GM23338 (cell line): ENCODE results near the gene PCSK5. TPM values are rescaled to one million over a fixed set of nuclear protein-coding genes. Genes with fewer than 3 reads are reported as not detected.

ENCODE experiments used
- ATAC-seq: fragments of 200-7000 bp; cut with Tn5 transposase; 3 replicates; pipeline ENCODE4 v1.9.1; 2020
- DNase-seq: peaks from one replicate; pipeline ENCODE4 v3.0.0-alpha.2; 2015; ENCODE audit warnings: low spot score
- H2AFZ ChIP-seq: fragments of 200-600 bp; sonication (generic); 2 replicates; pipeline ENCODE4 v1.8.0; 2016; ENCODE audit warnings: antibody characterized with exemption, mild to moderate bottlenecking, moderate library complexity
- H3F3A ChIP-seq: fragments of 200-600 bp; sonication (generic); replicated peaks from 2 replicates; pipeline ENCODE4 v1.8.0; 2017; ENCODE audit warnings: antibody characterized with exemption, mixed run types, low read depth
- H3K27ac ChIP-seq: fragments of 200-600 bp; sonication (generic); 2 replicates; pipeline ENCODE4 v1.6.1; 2016; ENCODE audit warnings: low read depth
- H3K27me3 ChIP-seq: fragments of 200-600 bp; sonication (generic); 2 replicates; pipeline ENCODE4 v1.8.0; 2016; ENCODE audit warnings: mild to moderate bottlenecking, mixed run types, moderate library complexity; ENCODE audit not compliant: insufficient read depth
- H3K36me3 ChIP-seq: fragments of 200-600 bp; sonication (generic); 2 replicates; pipeline ENCODE4 v1.8.0; 2016; ENCODE audit warnings: mild to moderate bottlenecking; ENCODE audit not compliant: insufficient read depth
- H3K4me1 ChIP-seq: fragments of 200-600 bp; sonication (generic); 2 replicates; pipeline ENCODE4 v1.8.0; 2016; ENCODE audit warnings: mild to moderate bottlenecking, moderate library complexity; ENCODE audit not compliant: insufficient read depth
- H3K4me2 ChIP-seq: fragments of 200-600 bp; sonication (generic); 2 replicates; pipeline ENCODE4 v1.7.1; 2017; ENCODE audit warnings: mixed run types
- H3K4me3 ChIP-seq: fragments of 200-600 bp; sonication (generic); 2 replicates; pipeline ENCODE4 v1.6.1; 2016; ENCODE audit warnings: mixed run types
- H3K79me2 ChIP-seq: fragments of 200-600 bp; sonication (generic); replicated peaks from 2 replicates; pipeline ENCODE4 v1.8.0; 2017; ENCODE audit warnings: mild to moderate bottlenecking; ENCODE audit not compliant: insufficient read depth
- H3K9me2 ChIP-seq: fragments of 200-600 bp; sonication (generic); 2 replicates; pipeline ENCODE4 v1.8.0; 2017; ENCODE audit not compliant: insufficient read depth
- H4K20me1 ChIP-seq: fragments of 200-600 bp; sonication (generic); replicated peaks from 2 replicates; pipeline ENCODE4 v1.8.0; 2017; ENCODE audit warnings: mild to moderate bottlenecking; ENCODE audit not compliant: insufficient read depth
- H3K27ac Mint-ChIP-seq: 2 replicates; pipeline ENCODE4 v1.8.0; 2020; ENCODE audit warnings: inconsistent platforms, mild to moderate bottlenecking, moderate library complexity, mixed read lengths
- H3K27me3 Mint-ChIP-seq: 3 replicates; pipeline ENCODE4 v1.8.0; 2022; ENCODE audit warnings: low read depth, mild to moderate bottlenecking, moderate library complexity, mixed read lengths, inconsistent platforms; ENCODE audit not compliant: insufficient read depth, poor library complexity
- H3K36me3 Mint-ChIP-seq: 3 replicates; pipeline ENCODE4 v1.8.0; 2021; ENCODE audit warnings: low read depth, mild to moderate bottlenecking, inconsistent platforms, moderate library complexity, mixed read lengths
- H3K4me1 Mint-ChIP-seq: 3 replicates; pipeline ENCODE4 v1.8.0; 2020; ENCODE audit warnings: mild to moderate bottlenecking, inconsistent platforms, mixed read lengths
- H3K4me3 Mint-ChIP-seq: 3 replicates; pipeline ENCODE4 v1.8.0; 2021; ENCODE audit warnings: moderate library complexity, mild to moderate bottlenecking, inconsistent platforms, mixed read lengths
- H3K9me3 Mint-ChIP-seq: 3 replicates; pipeline ENCODE4 v1.8.0; 2020; ENCODE audit warnings: moderate library complexity, mild to moderate bottlenecking, inconsistent platforms, mixed read lengths
- CREB1 ChIP-seq: fragments of 250-450 bp; sonication (Bioruptor Pico); IDR thresholded peaks from 2 replicates; pipeline ENCODE4 v1.5.0; 2020; ENCODE audit warnings: low read depth, mild to moderate bottlenecking, moderate library complexity
- EZH2 ChIP-seq: fragments of 200-600 bp; sonication (generic); IDR thresholded peaks from one replicate; pipeline ENCODE4 v1.8.0; 2017; ENCODE audit warnings: antibody characterized with exemption, mild to moderate bottlenecking, low read depth; ENCODE audit not compliant: unreplicated experiment
- JUNB ChIP-seq: IDR thresholded peaks from one replicate; pipeline ENCODE4 v1.6.1; 2016; ENCODE audit warnings: antibody characterized with exemption; ENCODE audit not compliant: unreplicated experiment
- NANOG ChIP-seq: IDR thresholded peaks from 2 replicates; pipeline ENCODE4 v1.6.1; 2016; ENCODE audit warnings: antibody characterized with exemption, borderline replicate concordance
- STAT1 ChIP-seq: IDR thresholded peaks from one replicate; pipeline ENCODE4 v1.6.1; 2016; ENCODE audit warnings: antibody characterized with exemption; ENCODE audit not compliant: unreplicated experiment
- ZNF331 ChIP-seq: fragments of 250-450 bp; sonication (Bioruptor Pico); IDR thresholded peaks from 2 replicates; pipeline ENCODE4 v1.5.0; 2020; ENCODE audit warnings: low read depth, mild to moderate bottlenecking, moderate library complexity
- polyA plus RNA-seq: library from polyadenylated mRNA; unstranded; fragments of >200 nt; fragmentation: Nextera tagmentation; extraction: Ambion mirVana; gene quantifications from 2 replicates; pipeline ENCODE4 v1.2.1, GENCODE V29; 2016
- total RNA-seq: library from RNA; depleted of rRNA; stranded (reverse); fragments of >200 nt; shearing (Covaris generic); gene quantifications from 2 replicates; pipeline ENCODE4 v1.2.3, GENCODE V29; 2014
- TF ChIP-seq, protein P1 (sequence below): IDR thresholded peaks from 2 replicates; pipeline ENCODE4 v1.6.1; 2016; ENCODE audit warnings: antibody characterized with exemption
- TF ChIP-seq, protein P2 (sequence below): fragments of 250-450 bp; sonication (Bioruptor Pico); IDR thresholded peaks from 2 replicates; pipeline ENCODE4 v1.5.0; 2020; ENCODE audit warnings: mild to moderate bottlenecking, moderate library complexity

The PCSK5 gene
- total and polyA plus RNA-seq, 2 experiments from 2014 or later, result 12.3 to 34.8 TPM

DNA sequence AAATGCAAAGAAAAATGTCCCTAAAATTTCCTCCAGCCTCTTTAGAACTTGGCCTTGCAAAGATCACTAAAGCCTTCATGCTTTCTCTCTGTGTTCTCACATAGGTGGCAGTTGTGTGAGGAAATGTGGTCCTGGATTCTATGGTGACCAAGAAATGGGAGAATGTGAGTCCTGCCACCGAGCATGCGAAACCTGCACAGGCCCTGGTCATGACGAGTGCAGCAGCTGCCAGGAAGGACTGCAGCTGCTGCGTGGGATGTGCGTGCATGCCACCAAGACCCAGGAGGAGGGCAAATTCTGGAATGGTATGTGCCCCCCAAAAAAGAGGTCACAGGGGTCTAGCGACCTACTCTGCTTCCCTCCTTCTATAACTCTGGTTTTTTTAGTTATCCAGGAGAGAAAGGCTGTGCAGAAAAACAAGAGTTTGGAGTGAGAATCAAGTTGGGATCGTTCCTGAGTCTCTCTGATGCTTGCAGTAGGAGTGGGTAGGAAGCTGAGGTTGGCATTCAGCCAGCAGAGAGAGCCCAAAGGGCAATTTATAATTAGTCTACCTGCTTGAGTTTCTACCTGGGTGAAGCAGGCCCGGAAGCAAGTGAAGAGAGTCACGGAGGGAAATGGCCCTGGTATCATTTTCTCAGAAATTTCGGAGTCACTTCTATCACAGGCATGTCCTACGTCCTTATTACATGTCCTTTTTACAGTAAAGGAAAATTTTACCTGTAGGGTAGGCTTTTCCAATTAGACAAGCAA is 406.3 kb downstream of the PCSK5 start:
- Histone ChIP-seq H3K36me3 (no peaks in the 10 kb centered on the region), H3K27me3 (no peaks in the 10 kb centered on the region), H3K9me2 (0 out of 2 replicates have a peak, but pooled peaks cover 3% of the 10 kb centered on the region), H3K4me1 (no peaks in the 10 kb centered on the region; the same call in 1 of the 2 replicates), H3K27ac (no peak overlapping the region), H4K20me1 (no peaks in the 10 kb centered on the region), H3K79me2 (no peaks in the 10 kb centered on the region), H2AFZ (peak overlapping the region; percentile 12; the same call in 1 of the 2 replicates), H3F3A (no peaks in the 10 kb centered on the region), H3K4me3 (no peak overlapping the region), H3K4me2 (no peak overlapping the region)
- TF ChIP-seq NANOG, result no peak
- TF ChIP-seq, protein P1, sequence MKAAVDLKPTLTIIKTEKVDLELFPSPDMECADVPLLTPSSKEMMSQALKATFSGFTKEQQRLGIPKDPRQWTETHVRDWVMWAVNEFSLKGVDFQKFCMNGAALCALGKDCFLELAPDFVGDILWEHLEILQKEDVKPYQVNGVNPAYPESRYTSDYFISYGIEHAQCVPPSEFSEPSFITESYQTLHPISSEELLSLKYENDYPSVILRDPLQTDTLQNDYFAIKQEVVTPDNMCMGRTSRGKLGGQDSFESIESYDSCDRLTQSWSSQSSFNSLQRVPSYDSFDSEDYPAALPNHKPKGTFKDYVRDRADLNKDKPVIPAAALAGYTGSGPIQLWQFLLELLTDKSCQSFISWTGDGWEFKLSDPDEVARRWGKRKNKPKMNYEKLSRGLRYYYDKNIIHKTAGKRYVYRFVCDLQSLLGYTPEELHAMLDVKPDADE, result no peak
- TF ChIP-seq STAT1, result no peak
- H3K9me3 Mint-ChIP-seq, result no peaks in the 10 kb centered on the region
- peaks cover 16% of the 10 kb centered on the region; the same call in 2 of the 3 replicates for H3K4me1 Mint-ChIP-seq
- ATAC-seq (no peak), DNase-seq (no peak)
- H3K27ac Mint-ChIP-seq, result no peak overlapping the region; the same call in 1 of the 2 replicates
- no peaks in the 10 kb centered on the region for H3K36me3 Mint-ChIP-seq
- H3K27me3 Mint-ChIP-seq, result peaks cover 8% of the 10 kb centered on the region
- H3K4me3 Mint-ChIP-seq, result no peak overlapping the region

DNA sequence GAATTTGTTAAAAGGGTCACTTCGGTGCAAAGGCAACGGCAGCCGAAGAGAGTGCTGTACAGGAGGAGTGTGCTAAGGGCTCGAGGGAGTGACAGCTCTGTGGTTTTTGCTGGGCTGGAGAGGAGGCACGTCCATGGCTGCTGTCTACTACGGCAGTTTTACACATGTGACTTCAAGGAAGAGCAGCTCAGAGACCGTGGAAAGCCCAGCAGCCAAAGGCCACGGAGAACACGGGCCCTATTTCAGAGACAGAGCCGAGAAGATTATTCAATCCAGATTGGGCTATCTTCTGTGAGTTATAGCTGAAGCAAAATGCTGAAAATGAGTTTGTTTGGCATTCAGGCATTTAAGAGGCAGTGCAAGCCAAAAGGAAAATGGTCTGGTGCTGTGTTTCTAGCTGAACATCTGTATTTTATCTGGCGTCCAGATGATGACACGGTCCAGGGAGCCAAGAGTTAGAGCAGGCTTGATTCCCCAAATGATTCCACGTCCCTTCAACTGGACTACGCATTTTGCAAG is 407.3 kb downstream of the PCSK5 start:
- Mint-ChIP-seq H3K27ac (peak overlapping the region; percentile 34), H3K4me1 (peaks cover 16% of the 10 kb centered on the region; the same call in 2 of the 3 replicates), H3K36me3 (no peaks in the 10 kb centered on the region), H3K4me3 (no peak overlapping the region), H3K27me3 (peaks cover 8% of the 10 kb centered on the region), H3K9me3 (no peaks in the 10 kb centered on the region)
- Histone ChIP-seq H3K4me2 (no peak overlapping the region), H4K20me1 (no peaks in the 10 kb centered on the region), H3K27ac (no peak overlapping the region), H2AFZ (peak overlapping the region; percentile 12; the same call in 1 of the 2 replicates), H3K9me2 (0 out of 2 replicates have a peak, but pooled peaks cover 3% of the 10 kb centered on the region), H3K79me2 (no peaks in the 10 kb centered on the region), H3K4me3 (no peak overlapping the region), H3K36me3 (no peaks in the 10 kb centered on the region), H3K4me1 (no peaks in the 10 kb centered on the region; the same call in 1 of the 2 replicates), H3K27me3 (no peaks in the 10 kb centered on the region), H3F3A (no peaks in the 10 kb centered on the region)
- DNase-seq, result no peak
- ATAC-seq, result peak; percentile 50
- TF ChIP-seq NANOG (no peak), CREB1 (CRISPR knock-in tag) (no peak), EZH2 (no peak), JUNB (no peak), ZNF331 (no peak), STAT1 (no peak)
- TF ChIP-seq, protein P2, sequence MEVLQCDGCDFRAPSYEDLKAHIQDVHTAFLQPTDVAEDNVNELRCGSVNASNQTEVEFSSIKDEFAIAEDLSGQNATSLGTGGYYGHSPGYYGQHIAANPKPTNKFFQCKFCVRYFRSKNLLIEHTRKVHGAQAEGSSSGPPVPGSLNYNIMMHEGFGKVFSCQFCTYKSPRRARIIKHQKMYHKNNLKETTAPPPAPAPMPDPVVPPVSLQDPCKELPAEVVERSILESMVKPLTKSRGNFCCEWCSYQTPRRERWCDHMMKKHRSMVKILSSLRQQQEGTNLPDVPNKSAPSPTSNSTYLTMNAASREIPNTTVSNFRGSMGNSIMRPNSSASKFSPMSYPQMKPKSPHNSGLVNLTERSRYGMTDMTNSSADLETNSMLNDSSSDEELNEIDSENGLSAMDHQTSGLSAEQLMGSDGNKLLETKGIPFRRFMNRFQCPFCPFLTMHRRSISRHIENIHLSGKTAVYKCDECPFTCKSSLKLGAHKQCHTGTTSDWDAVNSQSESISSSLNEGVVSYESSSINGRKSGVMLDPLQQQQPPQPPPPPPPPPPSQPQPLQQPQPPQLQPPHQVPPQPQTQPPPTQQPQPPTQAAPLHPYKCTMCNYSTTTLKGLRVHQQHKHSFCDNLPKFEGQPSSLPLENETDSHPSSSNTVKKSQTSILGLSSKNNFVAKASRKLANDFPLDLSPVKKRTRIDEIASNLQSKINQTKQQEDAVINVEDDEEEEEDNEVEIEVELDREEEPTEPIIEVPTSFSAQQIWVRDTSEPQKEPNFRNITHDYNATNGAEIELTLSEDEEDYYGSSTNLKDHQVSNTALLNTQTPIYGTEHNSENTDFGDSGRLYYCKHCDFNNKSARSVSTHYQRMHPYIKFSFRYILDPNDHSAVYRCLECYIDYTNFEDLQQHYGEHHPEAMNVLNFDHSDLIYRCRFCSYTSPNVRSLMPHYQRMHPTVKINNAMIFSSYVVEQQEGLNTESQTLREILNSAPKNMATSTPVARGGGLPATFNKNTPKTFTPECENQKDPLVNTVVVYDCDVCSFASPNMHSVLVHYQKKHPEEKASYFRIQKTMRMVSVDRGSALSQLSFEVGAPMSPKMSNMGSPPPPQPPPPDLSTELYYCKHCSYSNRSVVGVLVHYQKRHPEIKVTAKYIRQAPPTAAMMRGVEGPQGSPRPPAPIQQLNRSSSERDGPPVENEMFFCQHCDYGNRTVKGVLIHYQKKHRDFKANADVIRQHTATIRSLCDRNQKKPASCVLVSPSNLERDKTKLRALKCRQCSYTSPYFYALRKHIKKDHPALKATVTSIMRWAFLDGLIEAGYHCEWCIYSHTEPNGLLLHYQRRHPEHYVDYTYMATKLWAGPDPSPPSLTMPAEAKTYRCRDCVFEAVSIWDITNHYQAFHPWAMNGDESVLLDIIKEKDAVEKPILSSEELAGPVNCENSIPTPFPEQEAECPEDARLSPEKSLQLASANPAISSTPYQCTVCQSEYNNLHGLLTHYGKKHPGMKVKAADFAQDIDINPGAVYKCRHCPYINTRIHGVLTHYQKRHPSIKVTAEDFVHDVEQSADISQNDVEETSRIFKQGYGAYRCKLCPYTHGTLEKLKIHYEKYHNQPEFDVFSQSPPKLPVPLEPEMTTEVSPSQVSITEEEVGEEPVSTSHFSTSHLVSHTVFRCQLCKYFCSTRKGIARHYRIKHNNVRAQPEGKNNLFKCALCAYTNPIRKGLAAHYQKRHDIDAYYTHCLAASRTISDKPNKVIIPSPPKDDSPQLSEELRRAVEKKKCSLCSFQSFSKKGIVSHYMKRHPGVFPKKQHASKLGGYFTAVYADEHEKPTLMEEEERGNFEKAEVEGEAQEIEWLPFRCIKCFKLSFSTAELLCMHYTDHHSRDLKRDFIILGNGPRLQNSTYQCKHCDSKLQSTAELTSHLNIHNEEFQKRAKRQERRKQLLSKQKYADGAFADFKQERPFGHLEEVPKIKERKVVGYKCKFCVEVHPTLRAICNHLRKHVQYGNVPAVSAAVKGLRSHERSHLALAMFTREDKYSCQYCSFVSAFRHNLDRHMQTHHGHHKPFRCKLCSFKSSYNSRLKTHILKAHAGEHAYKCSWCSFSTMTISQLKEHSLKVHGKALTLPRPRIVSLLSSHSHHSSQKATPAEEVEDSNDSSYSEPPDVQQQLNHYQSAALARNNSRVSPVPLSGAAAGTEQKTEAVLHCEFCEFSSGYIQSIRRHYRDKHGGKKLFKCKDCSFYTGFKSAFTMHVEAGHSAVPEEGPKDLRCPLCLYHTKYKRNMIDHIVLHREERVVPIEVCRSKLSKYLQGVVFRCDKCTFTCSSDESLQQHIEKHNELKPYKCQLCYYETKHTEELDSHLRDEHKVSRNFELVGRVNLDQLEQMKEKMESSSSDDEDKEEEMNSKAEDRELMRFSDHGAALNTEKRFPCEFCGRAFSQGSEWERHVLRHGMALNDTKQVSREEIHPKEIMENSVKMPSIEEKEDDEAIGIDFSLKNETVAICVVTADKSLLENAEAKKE (CRISPR knock-in tag), result no peak
- TF ChIP-seq, protein P1, result no peak
